Measurements from ENCODE around the gene CX3CL1. TPM values are rescaled to one million over a fixed set of nuclear protein-coding genes. Genes with fewer than 3 reads are reported as not detected.

The CX3CL1 gene
- 11.7 TPM for total RNA-seq
- long read RNA-seq, partial matches to known transcripts: 0 of 18 reads
- long read RNA-seq, other reads (novel, unspliced or antisense): 15 of 18 reads

DNA sequence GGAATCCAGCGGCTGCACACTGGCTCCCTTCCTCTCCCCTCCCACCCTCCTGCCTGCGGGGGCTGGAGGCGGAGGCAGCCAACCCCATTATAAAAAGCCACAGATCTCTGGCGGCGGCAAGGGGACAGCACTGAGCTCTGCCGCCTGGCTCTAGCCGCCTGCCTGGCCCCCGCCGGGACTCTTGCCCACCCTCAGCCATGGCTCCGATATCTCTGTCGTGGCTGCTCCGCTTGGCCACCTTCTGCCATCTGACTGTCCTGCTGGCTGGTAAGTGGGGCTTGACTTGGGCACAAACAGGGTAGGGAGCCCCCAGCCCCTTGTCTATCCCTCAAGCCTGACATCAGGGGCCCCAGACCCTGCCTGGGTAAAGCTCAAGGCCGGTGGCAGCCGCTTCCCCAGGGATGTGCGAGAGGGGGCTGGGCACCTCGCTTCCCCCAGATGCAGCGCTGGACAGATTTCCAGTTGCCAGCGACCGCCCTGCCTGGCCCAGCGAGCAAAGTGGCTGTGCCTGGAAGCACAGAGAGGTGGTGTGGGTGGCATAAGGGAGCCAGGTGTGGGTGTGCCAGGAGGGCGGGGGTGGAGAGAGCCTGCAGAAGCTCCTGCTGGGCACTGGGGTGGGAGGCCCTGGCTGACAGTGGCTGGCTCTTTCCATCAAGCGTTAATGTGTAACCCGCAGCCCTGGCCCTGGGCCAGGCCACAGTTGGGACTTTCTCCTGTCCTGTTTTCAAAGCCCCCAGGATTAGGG, at the start of gene CX3CL1:
CX3CL1 (plus strand) TSS at position 119 of the 745 bp plus-strand sequence; CDS start at position 198, 79 bp downstream.
- Histone ChIP-seq H3K27me3 (ENCODE audit: low read depth) (peaks cover 5% of the 10 kb centered on the region), H3K4me3 (peak within 1 kb of the TSS; percentile 73), H3K36me3 (no peaks in the 10 kb centered on the region), H3K27ac (replicated peaks) (peak within 1 kb of the TSS; percentile 93), H3K9me3 (replicated peaks) (no peaks in the 10 kb centered on the region), H3K4me1 (peaks cover 46% of the 10 kb centered on the region)
- TF ChIP-seq, protein P1, sequence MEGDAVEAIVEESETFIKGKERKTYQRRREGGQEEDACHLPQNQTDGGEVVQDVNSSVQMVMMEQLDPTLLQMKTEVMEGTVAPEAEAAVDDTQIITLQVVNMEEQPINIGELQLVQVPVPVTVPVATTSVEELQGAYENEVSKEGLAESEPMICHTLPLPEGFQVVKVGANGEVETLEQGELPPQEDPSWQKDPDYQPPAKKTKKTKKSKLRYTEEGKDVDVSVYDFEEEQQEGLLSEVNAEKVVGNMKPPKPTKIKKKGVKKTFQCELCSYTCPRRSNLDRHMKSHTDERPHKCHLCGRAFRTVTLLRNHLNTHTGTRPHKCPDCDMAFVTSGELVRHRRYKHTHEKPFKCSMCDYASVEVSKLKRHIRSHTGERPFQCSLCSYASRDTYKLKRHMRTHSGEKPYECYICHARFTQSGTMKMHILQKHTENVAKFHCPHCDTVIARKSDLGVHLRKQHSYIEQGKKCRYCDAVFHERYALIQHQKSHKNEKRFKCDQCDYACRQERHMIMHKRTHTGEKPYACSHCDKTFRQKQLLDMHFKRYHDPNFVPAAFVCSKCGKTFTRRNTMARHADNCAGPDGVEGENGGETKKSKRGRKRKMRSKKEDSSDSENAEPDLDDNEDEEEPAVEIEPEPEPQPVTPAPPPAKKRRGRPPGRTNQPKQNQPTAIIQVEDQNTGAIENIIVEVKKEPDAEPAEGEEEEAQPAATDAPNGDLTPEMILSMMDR (IDR thresholded peaks at IDR 0.05; ENCODE audit: borderline replicate concordance): peak; percentile 39
- intact Hi-C loops (cut with micrococcal nuclease): no loop called here
- peak; percentile 60 for DNase-seq

DNA sequence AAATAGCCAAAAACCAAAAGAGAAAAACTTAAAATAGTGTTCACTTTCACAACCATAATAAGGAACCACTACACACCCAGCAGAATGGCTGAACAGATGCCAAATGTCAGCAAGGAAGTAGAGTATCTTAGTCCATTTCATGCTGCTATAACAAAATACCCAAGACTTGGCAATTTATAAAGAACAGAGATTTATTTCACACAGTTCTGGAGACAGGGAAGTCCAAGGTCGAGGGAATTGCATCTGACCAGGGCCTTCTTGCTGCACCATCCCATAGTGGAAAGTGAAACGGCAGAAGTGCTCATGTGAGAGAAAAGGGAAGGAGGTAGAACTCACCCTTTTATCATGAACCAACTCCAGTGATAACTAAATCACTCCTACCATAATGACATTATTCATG, 47.5 kb upstream of the CX3CL1 start:
- Histone ChIP-seq H3K27ac (replicated peaks) (no peak overlapping the region), H3K4me3 (no peak overlapping the region), H3K4me1 (no peaks in the 10 kb centered on the region), H3K27me3 (ENCODE audit: low read depth) (no peaks in the 10 kb centered on the region), H3K9me3 (replicated peaks) (peaks cover 31% of the 10 kb centered on the region), H3K36me3 (no peaks in the 10 kb centered on the region)
- intact Hi-C loops (cut with micrococcal nuclease): no loop called here
- TF ChIP-seq, protein P1 (IDR thresholded peaks at IDR 0.05; ENCODE audit: borderline replicate concordance): no peak
- DNase-seq: no peak

DNA sequence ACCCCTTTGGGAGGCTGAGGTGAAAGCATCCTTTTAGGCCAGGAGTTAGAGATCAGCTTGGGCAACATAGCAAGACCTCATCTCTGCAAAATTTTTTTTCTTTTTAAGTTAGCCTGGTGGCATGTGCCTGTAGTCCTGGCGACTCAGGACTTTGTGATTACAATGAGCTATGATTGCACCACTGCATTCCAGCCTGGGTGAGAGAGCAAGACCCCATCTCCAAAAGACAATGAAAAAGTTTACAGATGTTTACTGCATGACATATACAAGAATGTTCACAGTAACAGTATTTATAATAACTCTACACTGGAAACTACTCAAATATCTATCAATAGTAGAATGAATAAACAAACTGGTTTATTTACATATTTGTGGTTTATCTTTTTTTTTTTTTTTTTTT, 46.8 kb upstream of the CX3CL1 start:
- intact Hi-C loops (cut with micrococcal nuclease): no loop called here
- Histone ChIP-seq H3K4me1 (no peaks in the 10 kb centered on the region), H3K27ac (replicated peaks) (no peak overlapping the region), H3K9me3 (replicated peaks) (peaks cover 31% of the 10 kb centered on the region), H3K27me3 (ENCODE audit: low read depth) (no peaks in the 10 kb centered on the region), H3K4me3 (no peak overlapping the region), H3K36me3 (no peaks in the 10 kb centered on the region)
- TF ChIP-seq, protein P1 (IDR thresholded peaks at IDR 0.05; ENCODE audit: borderline replicate concordance): no peak
- no peak for DNase-seq

- Histone ChIP-seq H3K9me3 (replicated peaks) (peaks cover 35% of the 10 kb centered on the region), H3K27ac (replicated peaks) (no peak overlapping the region), H3K36me3 (no peaks in the 10 kb centered on the region), H3K4me1 (peaks cover under 1% of the 10 kb centered on the region), H3K27me3 (ENCODE audit: low read depth) (no peaks in the 10 kb centered on the region), H3K4me3 (no peak overlapping the region)
- intact Hi-C loops (cut with micrococcal nuclease): no loop called here
- TF ChIP-seq, protein P1 (IDR thresholded peaks at IDR 0.05; ENCODE audit: borderline replicate concordance): no peak
- DNase-seq: no peak
Measured at GRCh38 chr16:57329718-57330327, 42.5 kb upstream of the CX3CL1 start.

DNA sequence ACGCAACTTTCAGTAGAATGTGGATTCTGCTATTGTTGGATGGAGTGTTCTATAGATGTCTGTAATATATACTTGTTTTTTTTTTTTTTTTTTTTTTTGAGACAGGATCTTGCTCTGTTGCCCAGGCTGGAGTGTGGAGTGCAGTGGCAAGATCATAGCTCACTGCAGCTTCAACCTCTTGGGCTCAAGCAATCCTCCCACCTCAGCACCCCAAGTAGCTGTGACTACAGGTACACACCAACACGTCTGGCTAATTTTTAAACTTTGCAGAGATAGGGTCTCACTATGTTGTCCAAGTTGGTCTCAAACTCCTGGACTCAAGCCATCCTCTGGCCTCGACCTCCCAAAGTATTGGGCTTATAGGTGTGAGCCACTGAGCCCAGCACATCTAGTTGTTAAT, 40.9 kb upstream of the CX3CL1 start:
- intact Hi-C loops (cut with micrococcal nuclease): no loop called here

More for the DNA sequence above, 40.9 kb upstream of the CX3CL1 start:
- TF ChIP-seq, protein P1 (IDR thresholded peaks at IDR 0.05; ENCODE audit: borderline replicate concordance): no peak
- Histone ChIP-seq H3K9me3 (replicated peaks) (peaks cover 19% of the 10 kb centered on the region), H3K4me3 (no peak overlapping the region), H3K4me1 (peaks cover 6% of the 10 kb centered on the region), H3K27ac (replicated peaks) (no peak overlapping the region), H3K36me3 (no peaks in the 10 kb centered on the region), H3K27me3 (ENCODE audit: low read depth) (no peaks in the 10 kb centered on the region)
- no peak for DNase-seq
